Stimulated activated naive B cell treated with anti-CD40 and anti-IgM and Interleukin-4, amounts not matched to agents 10 μg/mL and 1 μg/mL and 100 μg/mL, for 72 hours (primary cell): ENCODE measurements around the gene ZBED1.

Source experiments
- ATAC-seq, 2 donors: fragments of 150-1000 bp; cut with Tn5 transposase; replicated peaks; 2 replicates each; pipeline ENCODE4 v1.10.0; 2021; ENCODE audit warnings: moderate library complexity in 1 of 2
- DNase-seq: peaks from one replicate; pipeline ENCODE4 v3.0.0; 2021
- H3K27ac Mint-ChIP-seq: one replicate; pipeline ENCODE4 v1.8.0; 2022; ENCODE audit warnings: mild to moderate bottlenecking, mixed read lengths
- H3K27me3 Mint-ChIP-seq, 2 donors: one replicate each; pipeline ENCODE4 v1.8.0; 2022; ENCODE audit warnings: mixed read lengths in 2 of 2
- H3K36me3 Mint-ChIP-seq, 2 donors: one replicate each; pipeline ENCODE4 v1.8.0; 2022; ENCODE audit warnings: mixed read lengths in 2 of 2, mild to moderate bottlenecking in 1 of 2
- H3K4me1 Mint-ChIP-seq, 2 donors: one replicate each; pipeline ENCODE4 v1.8.0; 2022; ENCODE audit warnings: mixed read lengths in 2 of 2, mild to moderate bottlenecking in 1 of 2
- H3K4me3 Mint-ChIP-seq, 2 donors: one replicate each; pipeline ENCODE4 v1.8.0; 2022; ENCODE audit warnings: mild to moderate bottlenecking in 2 of 2, mixed read lengths in 2 of 2, moderate library complexity in 1 of 2
- H3K9me3 Mint-ChIP-seq, 2 donors: one replicate each; pipeline ENCODE4 v1.8.0; 2022; ENCODE audit warnings: mixed read lengths in 2 of 2, mild to moderate bottlenecking in 1 of 2

Gene ZBED1

GRCh38 chrX:2497961-2498780 lies 2.6 kb downstream of the ZBED1 start:
- H3K27ac Mint-ChIP-seq = no peak overlapping the region
- peaks cover 0 to 4% of the 10 kb centered on the region in 2 donors for H3K36me3 Mint-ChIP-seq
- no peaks in the 10 kb centered on the region for H3K27me3 Mint-ChIP-seq
- no peak for ATAC-seq
- no peak for DNase-seq
- H3K9me3 Mint-ChIP-seq = no peaks in the 10 kb centered on the region
- H3K4me1 Mint-ChIP-seq = peaks cover 13 to 45% of the 10 kb centered on the region in 2 donors
- H3K4me3 Mint-ChIP-seq = peak overlapping the region; percentile 78 to 80

GRCh38 chrX:2495595-2495994 lies 5.2 kb downstream of the ZBED1 start:
- H3K36me3 Mint-ChIP-seq = peaks cover 6 to 11% of the 10 kb centered on the region in 2 donors
- no peak overlapping the region for H3K4me3 Mint-ChIP-seq
- ATAC-seq = no peak
- H3K9me3 Mint-ChIP-seq = no peaks in the 10 kb centered on the region
- no peak overlapping the region for H3K27ac Mint-ChIP-seq
- H3K4me1 Mint-ChIP-seq = peaks cover 17 to 55% of the 10 kb centered on the region in 2 donors
- no peaks in the 10 kb centered on the region for H3K27me3 Mint-ChIP-seq
- no peak for DNase-seq

GRCh38 chrX:2492531-2493218 lies 8.1 kb downstream of the ZBED1 start:
- peaks cover 10 to 38% of the 10 kb centered on the region in 2 donors for H3K4me1 Mint-ChIP-seq
- H3K27ac Mint-ChIP-seq = no peak overlapping the region
- no peaks in the 10 kb centered on the region for H3K9me3 Mint-ChIP-seq
- H3K36me3 Mint-ChIP-seq = peaks cover 27% of the 10 kb centered on the region in 2 donors
- DNase-seq (no peak), ATAC-seq (no peak)
- no peak overlapping the region for H3K4me3 Mint-ChIP-seq
- no peaks in the 10 kb centered on the region for H3K27me3 Mint-ChIP-seq

- Mint-ChIP-seq H3K4me1 (peaks cover 12 to 27% of the 10 kb centered on the region in 2 donors), H3K27ac (no peak overlapping the region), H3K27me3 (no peaks in the 10 kb centered on the region), H3K36me3 (peaks cover 36 to 38% of the 10 kb centered on the region in 2 donors), H3K4me3 (no peak overlapping the region), H3K9me3 (no peaks in the 10 kb centered on the region)
- ATAC-seq (no peak), DNase-seq (no peak)
Observed at GRCh38 chrX:2490634-2491033, 10.1 kb downstream of the ZBED1 start.

GRCh38 chrX:2489446-2490445 lies 11.0 kb downstream of the ZBED1 start:
- Mint-ChIP-seq H3K9me3 (no peaks in the 10 kb centered on the region), H3K27ac (no peak overlapping the region), H3K4me3 (no peak overlapping the region), H3K27me3 (no peaks in the 10 kb centered on the region), H3K4me1 (peaks cover 13 to 24% of the 10 kb centered on the region in 2 donors), H3K36me3 (peaks cover 36 to 37% of the 10 kb centered on the region in 2 donors)
- ATAC-seq (no peak), DNase-seq (no peak)

GRCh38 chrX:2488621-2489285 lies 12.0 kb downstream of the ZBED1 start:
- Mint-ChIP-seq H3K27me3 (no peaks in the 10 kb centered on the region), H3K27ac (peak overlapping the region; percentile 65)
- no peak for ATAC-seq

GRCh38 chrX:2487366-2487765 lies 13.4 kb downstream of the ZBED1 start:
- ATAC-seq (no peak), DNase-seq (no peak)
- no peaks in the 10 kb centered on the region for H3K27me3 Mint-ChIP-seq
- no peak overlapping the region for H3K4me3 Mint-ChIP-seq
- H3K9me3 Mint-ChIP-seq = no peaks in the 10 kb centered on the region
- peaks cover 40% of the 10 kb centered on the region in 2 donors for H3K36me3 Mint-ChIP-seq
- peaks cover 10 to 23% of the 10 kb centered on the region in 2 donors for H3K4me1 Mint-ChIP-seq
- no peak overlapping the region for H3K27ac Mint-ChIP-seq

More at GRCh38 chrX:2488621-2489285, 12.0 kb downstream of the ZBED1 start:
- Mint-ChIP-seq H3K4me3 (no peak overlapping the region), H3K9me3 (no peaks in the 10 kb centered on the region), H3K4me1 (peaks cover 13 to 30% of the 10 kb centered on the region in 2 donors), H3K36me3 (peaks cover 40% of the 10 kb centered on the region in 2 donors)
- no peak for DNase-seq

GRCh38 chrX:2486476-2487133 lies 14.2 kb downstream of the ZBED1 start:
- Mint-ChIP-seq H3K36me3 (peaks cover 40% of the 10 kb centered on the region in 2 donors), H3K4me3 (no peak overlapping the region), H3K27me3 (no peaks in the 10 kb centered on the region), H3K9me3 (no peaks in the 10 kb centered on the region), H3K27ac (no peak overlapping the region), H3K4me1 (peaks cover 4 to 15% of the 10 kb centered on the region in 2 donors)
- ATAC-seq (no peak), DNase-seq (no peak)

- Mint-ChIP-seq H3K4me3 (no peak overlapping the region), H3K36me3 (peaks cover 35 to 36% of the 10 kb centered on the region in 2 donors), H3K27me3 (no peaks in the 10 kb centered on the region), H3K4me1 (peaks cover 4 to 10% of the 10 kb centered on the region in 2 donors), H3K9me3 (no peaks in the 10 kb centered on the region), H3K27ac (no peak overlapping the region)
- ATAC-seq (no peak), DNase-seq (no peak)
Observed at GRCh38 chrX:2485789-2486345, 14.9 kb downstream of the ZBED1 start.

- H3K27ac Mint-ChIP-seq = no peak overlapping the region
- no peaks in the 10 kb centered on the region for H3K27me3 Mint-ChIP-seq
- H3K4me1 Mint-ChIP-seq = peaks cover 4 to 10% of the 10 kb centered on the region in 2 donors
- no peak for DNase-seq
- no peak for ATAC-seq
- peaks cover 0 to 3% of the 10 kb centered on the region in 2 donors for H3K9me3 Mint-ChIP-seq
- no peak overlapping the region for H3K4me3 Mint-ChIP-seq
- H3K36me3 Mint-ChIP-seq = peaks cover 33 to 36% of the 10 kb centered on the region in 2 donors
Observed at GRCh38 chrX:2484721-2485648, 15.8 kb downstream of the ZBED1 start.

GRCh38 chrX:2484256-2484655 lies 16.5 kb downstream of the ZBED1 start:
- no peak overlapping the region for H3K27ac Mint-ChIP-seq
- DNase-seq = no peak
- no peak for ATAC-seq
- peaks cover 33 to 38% of the 10 kb centered on the region in 2 donors for H3K36me3 Mint-ChIP-seq
- H3K27me3 Mint-ChIP-seq = no peaks in the 10 kb centered on the region
- no peak overlapping the region for H3K4me3 Mint-ChIP-seq
- peaks cover 0 to 4% of the 10 kb centered on the region in 2 donors for H3K9me3 Mint-ChIP-seq
- H3K4me1 Mint-ChIP-seq = peaks cover 4 to 10% of the 10 kb centered on the region in 2 donors

GRCh38 chrX:2483398-2484060 lies 17.2 kb downstream of the ZBED1 start:
- ATAC-seq (no peak), DNase-seq (no peak)
- Mint-ChIP-seq H3K4me3 (no peak overlapping the region), H3K27ac (no peak overlapping the region), H3K36me3 (peaks cover 26 to 35% of the 10 kb centered on the region in 2 donors), H3K9me3 (peaks cover 0 to 4% of the 10 kb centered on the region in 2 donors), H3K27me3 (no peaks in the 10 kb centered on the region), H3K4me1 (peaks cover 2 to 11% of the 10 kb centered on the region in 2 donors)
